ENCODE results near the gene SLC43A3.
"Not testable (repeated sequence)": the region's sequence is repeated elsewhere in the genome, so short reads cannot be mapped to it uniquely, and the experiment has no call there.

The SLC43A3 gene

GRCh38 chr11:57376095-57377090 is 50.5 kb downstream of the SLC43A3 start:
- no peak for DNase-seq

GRCh38 chr11:57375490-57375889 is 51.4 kb downstream of the SLC43A3 start:
- no peak for DNase-seq

- DNase-seq = no peak
Observed at GRCh38 chr11:57374966-57375365, 52.0 kb downstream of the SLC43A3 start.

DNA sequence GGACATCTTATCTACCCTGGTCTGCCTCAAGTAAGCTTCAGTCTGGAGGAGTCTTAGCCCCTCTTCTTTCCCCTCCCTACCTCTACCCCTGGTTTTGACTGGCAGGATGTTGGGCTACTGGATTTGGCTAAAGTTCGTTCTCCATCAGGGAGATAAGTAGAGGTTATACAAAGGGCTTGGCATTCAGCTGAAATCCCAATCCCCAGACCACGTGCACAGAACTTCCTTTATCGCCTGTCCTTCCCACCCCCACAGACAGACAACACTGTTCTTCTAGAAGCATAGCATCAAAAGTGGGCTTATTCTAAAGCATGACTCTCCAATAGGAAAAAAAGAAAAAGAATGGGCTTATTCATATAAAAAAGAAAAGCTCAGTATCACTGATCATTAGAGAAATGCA is 53.8 kb downstream of the SLC43A3 start:
- no peak for DNase-seq

DNA sequence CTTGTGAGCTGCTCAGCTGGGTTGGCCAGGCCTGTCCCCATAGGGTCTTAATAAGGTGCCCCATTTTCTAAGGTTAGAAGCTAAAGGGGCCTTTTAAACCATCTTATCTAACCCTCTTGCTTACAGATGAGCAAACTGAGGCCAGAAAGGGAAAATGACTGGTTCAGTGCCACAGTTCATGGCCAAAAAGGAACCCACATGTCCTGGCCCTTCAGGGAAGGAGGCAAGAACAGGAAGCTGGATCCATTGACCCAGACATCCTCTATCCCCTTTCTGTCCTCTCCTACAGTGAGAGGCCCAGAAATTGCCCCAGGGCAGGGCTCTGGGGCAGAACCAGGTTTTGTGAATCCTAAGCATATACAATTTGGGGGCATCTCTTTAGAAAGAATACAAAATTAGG is 56.0 kb downstream of the SLC43A3 start:
- DNase-seq = no peak

DNA sequence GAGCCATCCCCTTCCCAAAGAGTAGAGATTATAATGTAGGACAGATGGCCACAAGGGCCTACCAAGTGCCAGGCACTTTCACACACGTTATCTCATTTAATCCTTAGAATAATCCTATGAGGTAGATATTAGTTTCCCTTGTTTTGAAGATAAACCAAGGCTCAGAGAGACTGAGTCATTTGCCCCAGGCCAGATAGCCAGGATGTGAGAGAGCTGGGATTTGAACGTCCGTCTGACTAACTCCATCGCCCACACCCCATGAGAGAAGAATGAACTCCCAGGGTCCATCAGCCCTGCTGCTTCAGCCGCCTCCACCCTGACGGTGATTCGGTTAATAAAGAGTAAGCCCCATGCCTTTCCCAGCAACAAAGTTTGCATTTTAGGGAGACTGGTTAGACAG is 56.7 kb downstream of the SLC43A3 start:
- DNase-seq = no peak

GRCh38 chr11:57368845-57369232 is 58.1 kb downstream of the SLC43A3 start:
- no peak for DNase-seq

DNA sequence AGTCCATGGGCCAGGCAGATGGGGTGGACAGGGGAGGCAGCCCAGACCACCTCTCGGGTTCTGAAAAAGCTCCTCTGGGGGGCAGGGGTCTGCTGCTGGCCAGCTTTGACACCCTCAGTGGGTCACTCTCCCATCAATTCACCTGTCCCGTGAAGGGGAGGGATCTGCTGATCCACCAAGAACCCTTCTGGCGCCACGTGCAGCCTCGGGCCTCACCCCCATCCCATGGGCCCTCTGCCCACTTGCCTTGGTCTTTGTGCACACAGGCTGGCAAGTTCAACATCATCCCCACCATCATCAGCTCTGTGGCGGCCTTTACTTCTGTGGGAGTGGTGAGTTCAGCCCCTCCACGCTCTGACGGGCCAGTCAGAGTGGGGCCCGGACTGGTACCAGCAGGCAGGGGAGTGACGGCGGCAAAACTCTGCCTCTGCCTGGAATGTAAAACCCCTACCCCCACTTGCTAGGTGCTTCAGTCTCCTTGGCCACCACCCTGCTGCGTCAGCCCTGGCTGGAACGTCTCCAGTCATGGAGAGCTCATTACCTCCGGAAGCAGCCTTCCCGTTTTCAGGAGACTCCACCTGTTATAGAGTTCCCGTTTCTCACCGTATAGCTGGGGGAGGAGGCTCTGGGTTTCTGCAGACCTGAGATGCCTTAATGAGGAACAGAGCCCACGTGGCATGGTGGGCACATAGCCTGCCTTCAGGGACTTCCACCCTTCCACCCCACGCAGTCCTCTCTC is 58.6 kb downstream of the SLC43A3 start:
- peak; percentile 54 for DNase-seq

GRCh38 chr11:57364851-57365660 is 61.9 kb downstream of the SLC43A3 start:
- DNase-seq = no peak

DNA sequence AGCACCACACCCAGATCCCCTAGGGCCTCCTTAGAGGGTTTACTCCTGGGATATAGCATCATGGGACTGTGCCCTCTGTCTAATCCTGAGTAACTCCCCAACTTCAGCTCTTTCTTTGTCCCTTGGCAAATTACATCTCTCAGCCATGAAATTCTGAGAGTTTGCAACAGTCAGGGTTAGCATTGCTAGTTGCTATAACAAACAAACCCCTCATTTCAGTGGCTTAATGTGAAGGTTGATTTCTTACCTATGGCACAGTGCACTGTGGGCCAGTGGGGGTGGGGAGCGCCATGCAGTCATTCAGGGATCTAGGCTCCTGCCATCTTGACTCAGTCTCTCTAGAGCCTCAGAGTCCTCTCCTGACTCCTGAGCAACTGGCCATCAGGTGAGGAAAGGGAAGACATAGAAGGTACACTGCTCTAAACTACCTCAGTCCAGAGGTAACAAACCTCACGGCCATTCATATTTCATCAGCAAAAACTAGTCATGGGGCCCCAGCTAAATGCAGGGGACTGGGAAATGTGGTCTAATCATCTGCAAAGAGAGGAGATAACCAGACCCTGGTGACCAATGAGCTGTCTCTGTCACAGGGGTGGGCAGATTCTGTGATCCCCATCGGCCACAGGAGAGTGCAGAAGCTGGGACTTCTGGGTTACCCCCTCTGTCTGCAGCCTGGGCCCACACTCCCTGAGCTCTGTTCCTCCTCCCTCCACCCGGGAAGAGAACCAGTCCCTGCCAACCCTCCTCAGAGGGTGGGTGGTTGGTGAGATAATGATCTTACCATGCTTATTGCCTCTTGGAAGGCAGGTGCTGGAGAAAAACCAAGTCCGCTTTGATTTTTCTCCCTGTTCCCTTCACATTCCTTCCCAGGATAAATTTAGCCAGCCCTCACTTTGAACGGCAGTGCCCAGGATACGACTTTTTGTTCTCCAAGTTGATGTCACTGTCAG is 63.5 kb downstream of the SLC43A3 start:
- DNase-seq = no peak

GRCh38 chr11:57361926-57362325 is 65.0 kb downstream of the SLC43A3 start:
- no peak for DNase-seq

DNA sequence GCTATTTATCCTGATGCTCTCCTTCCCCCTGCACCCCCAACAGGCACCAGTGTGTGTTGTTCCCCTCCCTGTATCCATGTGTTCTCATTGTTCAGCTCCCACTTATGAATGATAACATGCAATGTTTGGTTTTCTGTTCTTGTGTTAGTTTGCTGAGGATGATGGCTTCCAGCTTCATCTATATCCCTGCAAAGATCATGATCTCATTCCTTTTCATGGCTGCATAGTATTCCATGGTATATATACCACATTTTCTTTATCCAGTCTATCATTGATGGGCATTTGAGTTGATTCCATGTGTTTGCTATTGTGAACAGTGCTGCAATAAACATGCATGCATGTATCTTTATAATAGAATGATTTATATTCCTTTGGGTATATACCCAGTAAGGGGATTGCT is 65.5 kb downstream of the SLC43A3 start:
- not testable (repeated sequence) for DNase-seq

- peak; percentile 32 for DNase-seq
Observed at GRCh38 chr11:57360991-57361390, 65.9 kb downstream of the SLC43A3 start.

DNA sequence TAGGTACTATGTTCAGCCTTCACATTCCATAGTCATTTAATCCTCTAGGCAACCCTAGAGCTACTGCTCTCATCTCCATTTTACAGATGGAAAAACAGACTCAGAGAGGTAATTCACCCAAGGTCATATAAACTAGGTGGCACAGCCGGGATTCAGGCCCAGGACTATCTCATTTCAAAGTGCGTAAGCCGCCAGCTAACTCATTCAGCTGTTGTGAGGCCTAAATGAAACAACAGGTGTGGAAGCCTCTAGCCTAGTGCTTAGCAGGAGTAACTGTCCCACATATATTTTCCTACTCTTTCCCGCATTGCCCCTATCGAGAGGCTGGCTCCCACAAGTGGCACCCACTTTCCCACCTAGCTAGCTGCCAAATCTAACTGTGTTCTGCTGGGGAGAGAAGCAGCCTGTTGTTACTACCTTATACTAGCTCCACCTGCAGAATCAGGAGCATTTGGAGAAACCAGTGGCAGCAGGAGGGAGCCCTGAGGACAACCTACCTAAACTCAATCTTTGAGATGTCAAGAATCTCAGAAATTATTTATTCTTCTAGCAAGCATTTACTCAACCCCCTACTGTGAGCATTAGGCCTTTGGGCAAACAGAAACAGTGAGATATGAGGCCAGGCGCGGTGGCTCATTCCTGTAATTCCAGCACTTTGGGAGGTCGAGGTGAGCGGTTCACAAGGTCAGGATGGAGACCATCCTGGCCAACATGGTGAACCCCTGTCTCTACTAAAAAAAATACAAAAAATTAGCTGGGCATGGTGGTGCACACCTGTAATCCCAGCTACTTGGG is 66.8 kb downstream of the SLC43A3 start:
- DNase-seq = no peak

DNA sequence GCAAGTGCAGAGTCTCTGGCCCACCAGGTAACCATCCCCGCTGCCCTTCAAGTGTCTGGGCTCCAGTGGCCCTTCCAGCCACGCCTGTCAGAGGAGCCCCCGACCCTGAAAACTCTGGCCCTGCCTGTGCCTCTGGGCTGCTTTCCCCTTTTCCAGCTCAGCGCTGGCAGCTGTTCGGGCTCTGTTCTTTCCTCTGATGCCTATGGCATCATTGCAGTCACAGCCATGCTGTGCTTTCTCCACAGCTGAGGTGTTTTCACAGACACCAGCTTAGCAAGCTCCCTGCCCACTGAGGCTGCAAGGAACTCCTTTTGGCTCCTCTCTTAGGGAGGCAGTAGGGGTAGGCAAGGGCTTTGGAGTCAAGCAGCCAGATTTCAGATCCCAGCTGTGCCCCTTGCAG is 67.5 kb downstream of the SLC43A3 start:
- no peak for DNase-seq

GRCh38 chr11:57358991-57359390 is 67.9 kb downstream of the SLC43A3 start:
- DNase-seq = no peak

DNA sequence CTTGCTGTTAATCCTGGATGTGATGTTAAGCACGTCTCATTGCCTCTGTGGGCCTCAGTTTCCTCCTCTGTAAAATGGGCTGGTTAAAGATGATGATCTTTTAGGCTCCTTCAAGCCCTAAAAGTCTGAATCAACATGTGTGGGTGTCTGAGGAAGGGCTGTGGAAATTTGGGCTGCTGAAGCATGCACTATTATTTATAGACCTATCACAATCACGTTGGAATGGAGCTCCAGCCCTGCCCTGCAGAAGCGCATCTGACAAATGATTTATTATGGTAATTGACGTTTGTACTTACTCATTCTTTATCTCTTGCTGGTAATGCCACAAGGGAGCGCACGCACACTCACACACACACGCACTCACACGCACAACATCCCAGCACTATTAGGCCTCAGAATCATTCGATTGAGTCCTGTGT is 68.4 kb downstream of the SLC43A3 start:
- DNase-seq = no peak

GRCh38 chr11:57357856-57358255 is 69.1 kb downstream of the SLC43A3 start:
- no peak for DNase-seq

- DNase-seq = no peak
Observed at GRCh38 chr11:57357310-57357709, 69.6 kb downstream of the SLC43A3 start.
